HepG2 (cell line): ENCODE data around the gene ZNF180. TPM values are rescaled to one million over a fixed set of nuclear protein-coding genes. Genes with fewer than 3 reads are reported as not detected.
A peak's percentile ranks its signal among the peaks of the same experiment; 100 is the strongest.

Source experiments
- AKNA ChIP-seq: sonication (generic); formaldehyde crosslinking; IDR thresholded peaks from 2 replicates; pipeline ENCODE4 v1.4.0; 2020; ENCODE audit warnings: missing genetic modification reagents, borderline replicate concordance
- ATF1 ChIP-seq: IDR thresholded peaks from 2 replicates; pipeline ENCODE4 v1.6.1; 2016; ENCODE audit warnings: mild to moderate bottlenecking, control low read depth
- ATF7 ChIP-seq, 2 experiments: fragments of 450-650 bp in 1 of 2; sonication (generic) in 1 of 2; formaldehyde crosslinking in 1 of 2; IDR thresholded peaks; 2 replicates each; pipeline versions ENCODE4 v1.4.0 to v1.6.1; 2016 to 2020; ENCODE audit warnings: antibody characterized with exemption in 1 of 2, mild to moderate bottlenecking in 1 of 2, missing genetic modification reagents in 1 of 2
- ATF7-NPFF ChIP-seq: sonication (generic); formaldehyde crosslinking; IDR thresholded peaks from 2 replicates; pipeline ENCODE4 v1.8.1; 2023; ENCODE audit warnings: mild to moderate bottlenecking, low read depth, missing genetic modification reagents, moderate library complexity
- ATM ChIP-seq: fragments of 450-650 bp; IDR thresholded peaks from 2 replicates; pipeline ENCODE4 v1.7.1; 2017; ENCODE audit warnings: mild to moderate bottlenecking, borderline replicate concordance
- BHLHE40 ChIP-seq: IDR thresholded peaks from 2 replicates; pipeline ENCODE4 v1.6.1; 2011; ENCODE audit warnings: low read length, improper control_type of control experiment
- HDAC6 ChIP-seq: fragments of 200-600 bp; sonication (generic); IDR thresholded peaks from 2 replicates; pipeline ENCODE4 v1.7.0; 2017; ENCODE audit warnings: mild to moderate bottlenecking, antibody characterized with exemption, low read length, low read depth
- KMT2A ChIP-seq: sonication (generic); formaldehyde crosslinking; IDR thresholded peaks from 2 replicates; pipeline ENCODE4 v1.4.0; 2020; ENCODE audit warnings: missing genetic modification reagents
- NFKBIZ ChIP-seq: IDR thresholded peaks from 2 replicates; pipeline ENCODE4 v1.6.1; 2018; ENCODE audit warnings: missing genetic modification reagents, missing compliant biosample characterization
- PHB2 ChIP-seq: fragments of 450-650 bp; IDR thresholded peaks from 2 replicates; pipeline ENCODE4 v1.6.1; 2018; ENCODE audit not compliant: partially characterized antibody
- RBM22 ChIP-seq: fragments of 200-400 bp; formaldehyde crosslinking; optimal IDR thresholded peaks from 2 replicates; pipeline ENCODE3; 2017; ENCODE audit warnings: mild to moderate bottlenecking, low read length, moderate library complexity
- RXRB ChIP-seq: IDR thresholded peaks from 2 replicates; pipeline ENCODE4 v1.6.1; 2016; ENCODE audit warnings: borderline replicate concordance, missing genetic modification reagents, missing compliant biosample characterization
- XBP1 ChIP-seq: sonication (generic); formaldehyde crosslinking; IDR thresholded peaks from 2 replicates; pipeline ENCODE4 v1.5.0; 2020; ENCODE audit warnings: missing genetic modification reagents
- ZFAT ChIP-seq: sonication (generic); formaldehyde crosslinking; conservative IDR thresholded peaks from 2 replicates; pipeline ENCODE4 v1.8.1; 2023; ENCODE audit warnings: missing genetic modification reagents, inconsistent platforms
- ZNF17 ChIP-seq: sonication (generic); formaldehyde crosslinking; IDR thresholded peaks from 2 replicates; pipeline ENCODE4 v1.5.0; 2020; ENCODE audit warnings: mild to moderate bottlenecking, missing genetic modification reagents
- ZNF207 ChIP-seq: fragments of 450-650 bp; IDR thresholded peaks from 2 replicates; pipeline ENCODE4 v1.6.1; 2016; ENCODE audit warnings: antibody characterized with exemption, borderline replicate concordance
- ZNF24 ChIP-seq: fragments of 450-650 bp; IDR thresholded peaks from 2 replicates; pipeline ENCODE4 v1.6.1; 2017; ENCODE audit warnings: antibody characterized with exemption, mild to moderate bottlenecking
- ZNF768 ChIP-seq: sonication (generic); formaldehyde crosslinking; IDR thresholded peaks from 2 replicates; pipeline ENCODE4 v1.4.0; 2020; ENCODE audit warnings: missing genetic modification reagents
- ZNF816 ChIP-seq: sonication (generic); formaldehyde crosslinking; IDR thresholded peaks from 2 replicates; pipeline ENCODE4 v1.8.0; 2022; ENCODE audit warnings: missing genetic modification reagents, mild to moderate bottlenecking, borderline replicate concordance
- polyA plus RNA-seq, 8 experiments: library from polyadenylated mRNA; depleted of rRNA in 3 of 8; stranded (reverse) in 7 of 8; unstranded in 1 of 8; fragments of >200 nt; fragmentation: Illumina TruSeq in 4 of 8; extraction: Trizol in 4 of 8; gene quantifications; 2 replicates each; pipeline versions ENCODE4 v1.2.1 to v1.2.3, GENCODE V29; 2011 to 2016; ENCODE audit warnings: low read depth in 4 of 8, missing spikeins in 1 of 8, mixed read lengths in 1 of 8; ENCODE audit not compliant: insufficient read depth in 1 of 8
- total RNA-seq, 5 experiments: library from RNA; depleted of rRNA; stranded (reverse); fragments of >200 nt; fragmentation: Illumina TruSeq; extraction: Trizol; gene quantifications; 2 replicates each; pipeline ENCODE4 v1.2.3, GENCODE V29; 2016; ENCODE audit warnings: low read depth in 1 of 5
- TF ChIP-seq, protein P1 (sequence below): sonication (generic); formaldehyde crosslinking; conservative IDR thresholded peaks from 2 replicates; pipeline ENCODE4 v1.4.0; 2020; ENCODE audit warnings: missing genetic modification reagents
- TF ChIP-seq, protein P2 (sequence below): sonication (generic); formaldehyde crosslinking; IDR thresholded peaks from 2 replicates; pipeline ENCODE4 v1.4.0; 2020; ENCODE audit warnings: missing genetic modification reagents
- TF ChIP-seq, protein P3 (sequence below): IDR thresholded peaks from 2 replicates; pipeline ENCODE4 v1.6.1; 2016; ENCODE audit warnings: low read depth, control low read depth

Gene ZNF180
- total and polyA plus RNA-seq, 2 of the 13 experiments (the other 11 are each of a cell fraction or from before 2014, with no cell fraction given): 0.92 to 9.3 TPM

DNA sequence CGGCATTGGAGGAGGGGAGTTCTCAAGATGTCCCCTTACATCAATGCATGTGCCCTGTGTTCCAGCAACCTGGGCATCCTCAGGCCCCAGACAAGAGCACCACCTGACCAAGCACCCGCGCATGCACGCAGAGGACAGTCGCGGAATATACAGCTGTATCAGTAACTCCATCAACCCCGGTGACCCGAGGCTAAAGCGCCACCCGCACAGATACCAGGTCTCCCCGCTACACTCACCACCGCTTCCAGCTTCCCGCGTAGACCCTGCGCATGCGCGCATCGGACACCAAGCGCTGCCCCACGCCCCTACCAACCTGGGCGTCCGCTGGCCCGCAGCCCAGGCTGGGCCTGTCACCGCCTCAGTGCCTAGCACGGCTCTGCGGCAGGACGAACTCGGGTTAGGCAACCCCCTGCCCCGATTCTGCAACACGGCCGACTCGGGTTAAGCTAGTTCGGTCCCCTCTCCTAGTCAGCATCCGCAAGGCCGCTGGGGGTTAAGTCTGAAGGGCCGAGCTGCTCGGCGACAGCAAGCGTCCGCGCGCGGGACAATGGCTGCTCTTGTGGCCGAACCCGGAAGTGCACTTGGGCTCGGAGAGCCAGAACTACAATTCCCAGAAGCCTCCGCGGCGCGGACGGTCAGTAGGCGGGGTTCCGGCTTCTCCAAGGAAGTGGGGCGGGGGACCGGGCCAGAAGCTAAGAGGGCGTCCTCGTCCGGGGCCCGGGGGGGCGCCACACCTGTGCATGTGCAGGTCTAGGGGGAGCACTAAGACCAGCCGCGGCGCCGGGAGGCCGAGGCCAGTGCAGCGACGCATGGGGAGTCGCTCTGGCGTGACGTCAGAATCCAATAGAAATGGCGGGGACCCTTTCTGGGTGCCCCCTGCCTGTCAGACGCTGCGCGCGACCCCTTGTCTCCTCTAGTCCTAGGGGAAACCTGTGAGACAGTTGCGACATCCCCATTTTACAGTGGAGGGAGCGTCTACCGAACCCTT lies at the start of gene ZNF180 (continued):
- TF ChIP-seq ZNF207 (no peak), ATM (no peak), ZNF768 (peak; percentile 80; the same call in 1 of the 2 replicates), PHB2 (no peak), RBM22 (no peak), ATF1 (CRISPR knock-in tag) (peak; percentile 90), ATF7-NPFF (peak; percentile 64; the same call in 1 of the 2 replicates), ZNF816 (CRISPR knock-in tag) (no peak), ZFAT (CRISPR knock-in tag) (peak; percentile 47; the same call in 1 of the 2 replicates), KMT2A (peak; percentile 94), NFKBIZ (CRISPR knock-in tag) (peak; percentile 73; the same call in 1 of the 2 replicates), BHLHE40 (no peak), XBP1 (0 out of 2 replicates have a peak, but pooled peaks have one; percentile 71), HDAC6 (no peak), ZNF24 (no peak), ATF7 (IDR thresholded peaks at IDR 0.05) (no peak), ATF7 (CRISPR knock-in tag; IDR thresholded peaks at IDR 0.05) (no peak), AKNA (CRISPR knock-in tag) (no peak), RXRB (peak; percentile 64; the same call in 1 of the 2 replicates), ZNF17 (CRISPR knock-in tag) (no peak)
- TF ChIP-seq, protein P1, sequence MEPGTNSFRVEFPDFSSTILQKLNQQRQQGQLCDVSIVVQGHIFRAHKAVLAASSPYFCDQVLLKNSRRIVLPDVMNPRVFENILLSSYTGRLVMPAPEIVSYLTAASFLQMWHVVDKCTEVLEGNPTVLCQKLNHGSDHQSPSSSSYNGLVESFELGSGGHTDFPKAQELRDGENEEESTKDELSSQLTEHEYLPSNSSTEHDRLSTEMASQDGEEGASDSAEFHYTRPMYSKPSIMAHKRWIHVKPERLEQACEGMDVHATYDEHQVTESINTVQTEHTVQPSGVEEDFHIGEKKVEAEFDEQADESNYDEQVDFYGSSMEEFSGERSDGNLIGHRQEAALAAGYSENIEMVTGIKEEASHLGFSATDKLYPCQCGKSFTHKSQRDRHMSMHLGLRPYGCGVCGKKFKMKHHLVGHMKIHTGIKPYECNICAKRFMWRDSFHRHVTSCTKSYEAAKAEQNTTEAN (CRISPR knock-in tag): peak; percentile 66
- TF ChIP-seq, protein P2, sequence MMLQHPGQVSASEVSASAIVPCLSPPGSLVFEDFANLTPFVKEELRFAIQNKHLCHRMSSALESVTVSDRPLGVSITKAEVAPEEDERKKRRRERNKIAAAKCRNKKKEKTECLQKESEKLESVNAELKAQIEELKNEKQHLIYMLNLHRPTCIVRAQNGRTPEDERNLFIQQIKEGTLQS (CRISPR knock-in tag): no peak; the same call in 1 of the 2 replicates
- TF ChIP-seq, protein P3, sequence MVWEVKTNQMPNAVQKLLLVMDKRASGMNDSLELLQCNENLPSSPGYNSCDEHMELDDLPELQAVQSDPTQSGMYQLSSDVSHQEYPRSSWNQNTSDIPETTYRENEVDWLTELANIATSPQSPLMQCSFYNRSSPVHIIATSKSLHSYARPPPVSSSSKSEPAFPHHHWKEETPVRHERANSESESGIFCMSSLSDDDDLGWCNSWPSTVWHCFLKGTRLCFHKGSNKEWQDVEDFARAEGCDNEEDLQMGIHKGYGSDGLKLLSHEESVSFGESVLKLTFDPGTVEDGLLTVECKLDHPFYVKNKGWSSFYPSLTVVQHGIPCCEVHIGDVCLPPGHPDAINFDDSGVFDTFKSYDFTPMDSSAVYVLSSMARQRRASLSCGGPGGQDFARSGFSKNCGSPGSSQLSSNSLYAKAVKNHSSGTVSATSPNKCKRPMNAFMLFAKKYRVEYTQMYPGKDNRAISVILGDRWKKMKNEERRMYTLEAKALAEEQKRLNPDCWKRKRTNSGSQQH (CRISPR knock-in tag): no peak; the same call in 1 of the 2 replicates
